Stimulated activated CD4-positive, alpha-beta T cell treated with anti-CD3 and anti-CD28 coated beads, Interleukin-12 subunit alpha, Interleukin-12 subunit beta, amount 100 ng/mL, for 24 hours (primary cell): ENCODE data around the gene ASGR2.
"Not testable (repeated sequence)": the region's sequence is repeated elsewhere in the genome, so short reads cannot be mapped to it uniquely, and the experiment has no call there.

Source experiments
- DNase-seq, 2 experiments: peaks; one replicate each; pipeline ENCODE4 v3.0.0-alpha.2; 2020; ENCODE audit warnings: low read depth in 2 of 2

ASGR2 gene

DNA sequence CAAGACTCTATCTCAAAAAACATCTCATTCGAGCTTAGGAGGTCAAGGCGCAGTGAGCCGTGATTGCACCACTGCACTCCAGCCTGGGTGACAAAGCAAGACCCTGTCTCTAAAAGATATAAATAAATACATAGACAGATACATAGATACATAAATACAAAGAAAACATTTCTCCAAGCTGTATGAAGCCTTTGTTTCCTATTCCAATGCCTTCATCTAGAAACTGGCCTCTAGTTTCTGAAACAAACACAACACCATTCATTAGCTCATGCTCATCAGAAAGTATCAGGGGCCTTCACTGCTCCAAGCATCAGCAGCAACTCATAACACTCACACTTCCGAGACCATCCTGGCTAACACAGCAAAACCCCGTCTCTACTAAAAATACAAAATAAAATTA, 10.3 kb upstream of the ASGR2 start:
- DNase-seq: no peak

DNA sequence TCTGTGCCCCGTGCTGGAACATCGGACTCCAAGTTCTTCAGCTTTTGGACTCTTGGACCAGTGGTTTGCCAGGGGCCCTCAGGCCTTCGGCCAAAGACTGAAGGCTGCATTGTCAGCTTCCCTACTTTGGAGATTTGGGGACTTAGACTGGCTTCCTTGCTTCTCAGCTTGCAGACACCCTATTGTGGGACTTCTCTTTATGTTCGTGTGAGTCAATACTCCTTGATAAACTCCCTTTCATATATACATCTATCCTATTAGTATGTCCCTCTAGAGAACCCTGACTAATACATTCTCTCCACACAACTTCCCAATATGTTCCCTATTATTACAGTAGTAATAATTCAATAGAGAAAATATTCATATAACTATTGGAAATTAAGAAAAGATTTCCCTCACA, 9.2 kb upstream of the ASGR2 start:
- no peak for DNase-seq

DNA sequence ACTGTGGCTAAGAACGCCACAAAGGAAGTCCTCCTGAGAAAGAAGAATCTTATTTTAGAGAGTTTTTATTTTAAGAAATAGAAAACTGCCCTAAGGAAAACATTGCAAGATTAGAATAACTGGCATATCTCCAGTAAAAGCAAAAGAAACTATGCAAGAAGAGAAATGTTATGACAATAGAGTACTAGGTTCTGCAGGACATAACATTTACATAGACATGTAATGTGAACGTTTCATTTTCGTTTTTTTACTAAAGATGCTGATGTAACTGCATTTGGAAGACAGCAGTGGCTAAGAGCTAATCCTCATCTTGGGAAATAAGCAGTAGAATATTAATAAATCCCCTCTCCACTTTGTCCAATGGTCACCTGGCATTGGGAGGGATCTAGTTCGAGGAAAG, 7.8 kb upstream of the ASGR2 start:
- no peak for DNase-seq

DNA sequence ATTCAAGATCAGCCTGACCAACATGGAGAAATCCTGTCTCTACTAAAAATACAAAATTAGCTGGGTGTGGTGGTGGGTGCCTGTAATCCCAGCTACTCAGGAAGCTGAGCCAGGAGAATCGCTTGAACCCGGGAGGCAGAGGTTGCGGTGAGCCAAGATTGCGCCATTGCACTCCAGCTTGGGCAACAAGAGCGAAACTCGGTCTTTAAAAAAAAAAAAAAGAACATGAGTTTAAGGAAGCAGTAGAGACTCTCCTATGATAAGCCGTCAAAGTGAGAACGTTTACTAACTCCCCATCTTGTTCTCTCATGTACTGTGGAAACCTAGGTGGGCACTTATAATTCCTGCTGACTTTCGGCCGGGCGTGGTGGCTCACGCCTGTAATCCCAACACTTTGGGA, 6.0 kb upstream of the ASGR2 start:
- DNase-seq: not testable (repeated sequence)

DNA sequence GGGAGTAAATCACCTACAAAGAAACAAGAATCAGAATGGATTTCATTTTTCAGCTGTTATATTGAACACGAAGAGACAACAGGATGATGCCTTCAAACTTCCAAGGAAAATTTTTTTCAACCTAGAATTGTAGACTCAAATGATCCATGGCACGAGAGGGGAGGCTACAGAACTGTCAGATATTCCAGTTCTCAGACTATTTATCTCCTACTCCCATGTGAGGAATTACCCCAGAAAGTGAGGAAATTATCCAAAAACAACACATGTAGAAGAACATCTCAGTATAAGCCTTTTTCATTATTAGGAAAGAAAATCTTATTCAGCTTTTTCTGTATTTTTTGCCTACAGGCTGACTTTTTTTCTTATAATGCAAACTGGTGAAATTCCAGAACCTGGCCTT, 5.5 kb upstream of the ASGR2 start:
- no peak for DNase-seq

DNA sequence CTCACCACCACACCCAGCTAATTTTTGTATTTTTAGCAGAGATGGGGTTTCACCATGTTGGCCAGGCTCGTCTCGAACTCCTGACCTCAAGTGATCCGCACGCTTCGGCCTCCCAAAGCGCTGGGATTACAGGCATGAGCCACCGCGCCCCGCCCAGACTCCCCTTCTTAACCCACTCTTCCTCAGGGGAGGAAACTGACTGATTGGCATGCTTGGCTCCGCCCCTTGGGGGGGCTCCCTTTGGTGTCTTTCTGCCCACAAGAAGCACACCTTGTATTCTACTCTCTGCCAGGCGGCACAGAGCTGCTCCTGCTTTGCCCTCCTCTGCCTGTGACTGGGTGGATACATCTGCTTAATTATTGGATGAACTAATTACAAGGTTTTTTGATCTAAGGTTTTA, 4.7 kb upstream of the ASGR2 start:
- no peak for DNase-seq

DNA sequence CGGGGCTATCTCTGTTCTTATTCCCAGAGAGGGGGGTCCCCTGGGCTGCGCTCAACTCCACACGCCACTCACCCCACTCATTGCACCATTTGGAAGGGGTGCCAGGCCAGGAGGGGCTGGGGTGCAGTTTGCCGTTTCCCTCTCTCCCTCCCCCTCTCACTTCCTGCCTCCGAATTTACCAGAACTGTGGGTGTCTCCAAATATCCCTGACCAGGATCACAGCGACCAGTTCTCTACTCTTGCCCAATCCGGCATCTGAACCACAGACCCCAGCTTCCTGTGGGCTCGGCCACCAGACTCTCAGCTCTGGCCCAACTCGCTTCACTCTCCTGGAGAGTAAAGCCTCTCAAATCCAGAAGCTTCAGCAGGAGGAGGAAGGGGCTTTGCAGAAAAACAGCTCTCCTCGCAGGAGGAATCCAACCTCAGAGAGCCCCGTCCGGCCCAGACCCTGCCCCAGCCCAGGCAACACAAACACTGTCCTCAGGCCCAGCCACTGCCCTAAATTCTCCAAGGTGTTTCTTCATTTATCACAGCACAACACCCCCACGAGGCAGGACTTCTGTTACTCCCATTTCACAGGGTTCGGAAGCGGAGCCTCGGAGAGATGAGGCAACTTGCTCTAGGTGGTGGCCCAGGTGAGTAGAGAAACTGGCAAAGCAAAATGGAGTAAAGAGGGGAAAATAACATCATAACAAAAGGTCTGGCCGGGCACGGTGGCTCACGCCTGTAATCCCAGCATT, 423 bp upstream of the ASGR2 start:
- no peak for DNase-seq

DNA sequence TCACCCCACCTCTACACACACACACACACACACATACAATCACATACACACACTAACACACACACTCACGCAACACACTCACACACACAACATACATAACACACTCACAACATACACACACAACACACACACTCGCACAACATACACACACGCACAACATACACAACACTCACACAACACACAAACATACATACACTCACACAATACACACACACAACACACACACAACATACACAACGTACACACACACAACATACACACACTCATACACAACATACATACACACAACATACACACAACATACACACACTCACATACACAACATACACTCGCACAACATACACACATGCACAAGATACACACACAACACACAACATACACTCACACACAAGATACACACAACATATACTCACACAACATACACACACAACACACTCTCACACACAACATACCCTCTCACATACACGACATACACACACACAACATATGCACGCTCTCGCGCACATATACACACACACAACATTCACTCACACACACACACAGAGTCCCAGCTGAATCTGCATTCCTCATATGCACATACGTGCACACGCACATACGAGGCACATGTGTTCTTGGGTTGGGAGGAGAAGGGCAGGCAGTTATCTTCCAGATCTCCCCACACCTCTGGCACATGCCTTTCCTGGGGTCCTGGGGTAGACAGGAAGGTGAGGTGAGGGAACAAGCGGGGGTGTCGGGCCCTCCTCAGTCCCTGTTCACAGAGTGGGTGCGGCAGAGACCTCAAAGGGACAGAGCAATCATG, 1.1 kb downstream of the ASGR2 start:
- no peak for DNase-seq

DNA sequence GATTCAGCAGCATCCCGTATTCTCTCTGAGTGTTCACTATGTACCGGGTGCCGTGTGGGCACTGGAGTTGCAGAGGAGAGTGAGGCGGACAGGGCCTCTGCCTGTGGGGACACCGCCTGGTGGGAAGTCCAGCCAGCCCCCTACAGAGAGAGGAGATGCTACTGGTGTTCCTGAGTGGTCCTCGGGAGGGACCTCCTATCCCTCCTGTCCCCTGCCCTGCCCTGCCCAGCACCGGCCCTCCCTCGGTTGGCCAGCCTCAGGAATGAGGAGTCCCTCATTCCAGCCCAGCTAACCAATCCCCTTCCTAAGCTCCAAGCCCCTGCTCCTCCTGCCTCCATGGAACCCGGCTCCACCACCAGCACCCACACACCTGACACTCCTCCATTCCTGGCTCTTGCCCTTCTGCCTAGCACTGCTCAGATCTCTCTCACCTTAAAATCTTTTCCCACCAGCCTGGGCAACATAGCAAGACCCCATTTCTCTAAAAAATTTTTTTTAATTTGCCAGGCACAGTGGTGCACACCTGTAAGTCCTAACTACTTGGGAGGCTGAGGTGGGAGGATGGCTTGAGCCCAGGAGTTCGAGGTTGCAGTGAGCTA, 2.0 kb downstream of the ASGR2 start:
- no peak for DNase-seq

DNA sequence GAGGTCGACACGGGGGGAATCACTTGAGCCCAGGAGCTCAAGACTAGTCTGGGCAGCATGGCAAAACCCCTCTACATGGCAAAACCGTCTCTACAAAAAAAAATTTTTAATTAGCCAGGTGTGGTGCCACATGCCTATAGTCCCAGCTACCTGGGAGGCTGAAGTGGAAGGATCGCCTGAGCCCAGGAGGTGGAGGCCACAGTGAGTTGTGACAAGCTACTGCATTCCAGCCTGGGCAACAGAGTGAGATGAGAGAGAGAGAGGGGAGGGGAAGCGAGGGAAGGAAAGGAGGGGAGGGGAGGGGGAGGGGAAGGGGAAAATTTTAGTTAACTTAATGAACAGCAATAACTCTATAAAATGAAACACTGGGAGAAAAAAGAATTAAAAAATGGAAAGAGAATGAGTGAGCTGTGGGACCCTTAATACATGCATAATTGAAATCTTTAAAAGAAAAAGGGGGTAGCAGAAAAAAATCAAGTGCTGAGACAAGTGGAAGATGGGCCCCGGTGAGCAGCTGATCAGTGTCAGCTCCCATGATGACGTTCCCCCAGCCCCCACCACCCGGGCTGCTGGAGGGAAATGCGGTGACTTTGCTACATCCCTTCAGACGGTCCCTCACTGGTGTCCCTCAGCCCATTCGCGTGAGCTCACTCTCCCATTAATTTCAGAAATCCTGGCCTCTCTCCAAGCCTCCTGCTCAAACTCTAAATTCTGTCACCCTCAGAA, 2.7 kb downstream of the ASGR2 start:
- DNase-seq: no peak

DNA sequence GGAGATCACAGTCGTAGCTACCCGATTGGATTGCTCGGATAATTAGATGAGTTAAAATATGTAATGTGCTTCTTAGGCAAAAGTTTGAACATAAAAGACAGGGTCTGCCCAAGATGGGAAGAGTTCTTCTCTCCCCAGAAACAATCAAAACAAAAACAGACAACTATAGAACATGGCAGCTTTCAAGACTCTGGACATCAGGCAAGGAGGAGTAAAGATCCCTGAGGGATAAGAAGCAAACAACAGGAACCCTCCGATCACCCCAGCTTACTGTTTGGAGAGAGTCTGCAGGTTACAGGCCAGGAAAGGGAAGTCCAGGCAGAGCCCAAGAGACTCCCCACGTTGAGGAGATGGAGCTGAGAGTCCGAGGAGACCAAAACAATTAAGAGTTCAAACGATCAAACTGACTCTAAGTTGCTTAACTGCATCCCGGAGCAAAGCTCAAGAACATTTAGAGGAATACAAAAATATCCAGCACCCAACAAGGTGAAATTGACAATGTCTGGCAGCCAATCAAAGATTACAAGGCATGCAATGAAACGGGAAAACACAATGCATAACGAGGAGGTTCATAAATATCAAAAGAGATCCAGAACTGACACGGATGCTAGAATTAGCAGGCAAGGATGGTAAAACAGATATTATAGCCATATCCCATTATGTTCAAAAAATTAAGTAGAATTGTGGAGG, 3.9 kb downstream of the ASGR2 start:
- DNase-seq: no peak

DNA sequence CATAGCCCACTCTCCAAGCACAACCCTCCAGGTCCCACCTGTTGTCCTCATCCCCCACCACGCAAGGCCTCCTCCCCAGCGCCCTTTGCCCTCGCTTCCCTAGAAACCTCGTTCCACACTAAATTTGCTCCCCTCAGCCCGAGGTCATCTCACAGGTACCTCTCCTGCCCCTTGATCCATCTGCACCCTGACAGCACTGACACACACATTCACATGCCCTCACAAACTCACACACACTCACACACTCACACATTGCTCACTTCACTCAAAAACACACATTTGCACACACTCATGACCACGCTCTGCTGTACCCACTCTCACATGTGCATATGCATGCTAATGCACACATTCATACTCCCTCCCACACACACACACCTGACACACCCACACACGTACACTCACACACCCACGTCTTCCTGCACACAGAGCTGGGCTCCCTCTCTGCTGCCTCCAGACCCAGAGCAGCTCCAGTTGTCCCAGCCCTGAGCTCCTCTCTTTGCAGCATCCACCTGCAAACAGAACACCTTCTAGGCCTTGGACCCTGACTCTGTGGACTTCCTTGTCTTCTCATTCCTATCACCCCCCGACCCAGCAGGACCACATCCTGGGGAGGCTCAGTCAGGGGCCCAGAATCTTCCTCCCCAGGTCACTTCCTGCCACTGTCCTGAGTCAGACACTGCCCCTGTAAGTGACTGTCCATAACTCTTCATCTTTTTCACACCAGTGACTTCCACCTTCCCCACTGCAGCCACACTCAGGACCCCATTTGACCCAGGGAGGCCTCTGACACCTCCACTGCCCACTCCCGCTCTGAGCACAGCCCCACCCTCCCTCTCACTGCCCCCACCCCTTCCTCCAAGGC, 4.9 kb downstream of the ASGR2 start:
- no peak for DNase-seq

DNA sequence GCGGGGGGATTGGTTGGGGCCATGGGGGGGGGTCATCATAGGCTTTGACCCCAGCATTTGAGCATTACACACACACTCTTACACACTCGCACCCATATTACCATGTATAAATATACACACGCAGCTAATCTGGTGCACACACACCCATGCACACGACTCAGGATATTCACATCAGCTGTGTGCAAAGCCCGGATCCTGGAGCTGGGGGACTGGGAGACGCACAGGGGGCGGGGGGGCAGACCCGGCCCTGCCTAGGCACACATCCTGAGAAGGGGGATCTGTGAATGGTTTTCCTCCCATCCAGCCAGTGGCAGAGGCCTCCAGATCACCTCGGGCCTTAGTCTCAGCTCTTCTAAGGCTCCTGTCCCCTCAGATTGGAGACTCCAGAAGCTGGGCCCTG, 5.6 kb downstream of the ASGR2 start:
- no peak for DNase-seq

DNA sequence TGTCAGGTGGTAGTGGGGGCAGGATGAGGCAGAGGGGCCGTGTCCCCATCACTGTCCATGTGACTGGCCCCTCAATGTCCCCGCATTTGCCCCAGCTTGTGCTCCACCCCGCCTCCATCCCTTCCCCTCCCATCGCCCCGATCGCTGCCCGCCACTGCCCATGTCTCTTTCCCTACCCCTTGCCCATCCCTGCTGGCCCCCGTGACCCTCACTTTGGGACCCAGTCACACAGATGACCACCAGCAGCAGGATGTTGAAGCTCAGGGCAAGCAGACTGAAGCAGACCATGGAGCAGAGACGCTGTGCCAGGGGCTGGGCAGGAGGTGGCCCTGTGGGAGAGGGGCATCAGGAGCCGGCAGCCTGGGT, 6.1 kb downstream of the ASGR2 start:
- DNase-seq: no peak

DNA sequence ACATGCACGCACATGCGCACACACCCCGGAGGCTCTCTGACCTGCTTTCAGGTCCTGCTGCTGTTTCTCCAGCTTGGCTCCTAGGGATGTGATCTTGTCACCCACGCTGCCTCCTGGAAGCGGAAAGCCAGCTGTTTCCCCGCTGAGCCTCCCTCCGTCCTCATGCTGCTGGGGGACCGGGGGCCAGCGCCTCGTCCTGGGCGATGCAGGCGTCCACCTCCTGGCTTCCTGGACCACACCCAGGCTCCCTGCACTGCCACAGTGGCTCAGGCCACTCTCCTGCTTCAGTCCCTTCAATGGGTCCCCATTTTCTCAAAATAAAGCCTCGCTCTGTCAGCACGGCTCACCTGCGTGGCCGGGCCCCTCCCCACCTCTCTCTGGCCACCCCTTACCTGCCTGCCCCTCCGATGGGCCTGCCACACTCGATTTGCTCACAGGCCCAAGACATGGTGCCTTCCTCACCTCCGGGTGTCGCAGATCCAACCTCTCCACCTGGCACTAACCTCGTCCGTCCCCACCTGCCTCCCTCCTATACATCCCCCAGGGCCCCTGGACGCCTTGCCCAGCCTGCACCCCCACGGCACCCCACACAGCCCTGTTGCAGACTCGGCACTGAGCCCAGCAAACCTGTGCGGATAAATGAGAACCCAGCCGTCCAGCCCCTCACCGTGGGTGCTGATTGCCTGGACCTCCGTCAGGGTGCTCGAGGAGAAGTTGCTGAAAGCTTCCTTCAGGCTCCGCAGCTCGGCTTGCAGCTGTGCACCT, 6.6 kb downstream of the ASGR2 start:
- no peak for DNase-seq

DNA sequence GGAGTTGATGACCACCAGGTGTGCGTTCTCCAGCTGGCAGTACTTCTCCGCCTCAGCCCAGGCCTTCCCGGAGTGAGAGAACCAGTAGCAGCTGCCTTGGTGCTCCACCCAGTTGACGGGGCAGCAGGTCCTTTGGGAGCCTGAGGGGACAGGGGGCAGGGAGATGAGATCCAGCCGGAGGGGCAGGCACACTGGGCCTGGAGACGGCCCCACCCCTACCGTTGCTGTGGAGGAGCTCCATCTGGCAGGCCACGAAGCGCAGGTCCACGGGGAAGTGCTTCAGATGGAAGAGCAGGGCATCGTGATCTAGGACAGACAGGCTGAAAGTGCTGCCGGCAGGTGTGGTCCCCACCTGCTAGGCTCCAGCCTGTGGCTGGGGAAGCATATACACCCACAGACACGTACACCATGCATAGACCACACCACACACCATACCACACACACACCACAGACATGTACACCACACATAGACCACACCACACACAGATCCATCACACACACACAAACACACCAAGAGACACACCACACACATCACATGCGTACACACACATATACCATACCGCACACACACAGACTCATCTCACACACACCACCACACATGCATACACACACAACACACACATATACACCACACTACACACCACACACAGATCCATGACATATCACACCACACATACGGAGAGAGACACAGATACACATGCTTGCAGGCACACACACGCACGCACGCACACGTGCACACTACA, 7.4 kb downstream of the ASGR2 start:
- no peak for DNase-seq

DNA sequence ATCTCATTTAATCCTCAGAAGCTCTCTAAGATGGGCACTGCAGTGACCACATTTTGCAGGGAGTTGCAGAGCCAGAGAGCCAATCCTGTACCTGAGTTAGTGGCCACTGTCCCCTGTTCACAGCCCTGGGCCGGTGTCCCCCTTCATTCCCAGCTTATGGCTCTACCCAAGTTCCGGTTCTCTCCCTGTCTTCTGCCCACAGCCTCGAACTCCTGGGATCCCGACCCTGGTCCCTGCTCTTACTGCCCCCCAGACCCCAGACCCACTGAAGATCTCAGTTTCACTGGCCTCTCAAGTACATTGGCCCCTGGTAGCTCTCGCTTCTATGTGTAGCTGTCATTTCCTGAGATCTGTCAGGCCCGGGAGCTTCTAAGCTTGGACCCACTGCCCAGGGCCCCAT, 12.2 kb downstream of the ASGR2 start:
- DNase-seq: no peak

DNA sequence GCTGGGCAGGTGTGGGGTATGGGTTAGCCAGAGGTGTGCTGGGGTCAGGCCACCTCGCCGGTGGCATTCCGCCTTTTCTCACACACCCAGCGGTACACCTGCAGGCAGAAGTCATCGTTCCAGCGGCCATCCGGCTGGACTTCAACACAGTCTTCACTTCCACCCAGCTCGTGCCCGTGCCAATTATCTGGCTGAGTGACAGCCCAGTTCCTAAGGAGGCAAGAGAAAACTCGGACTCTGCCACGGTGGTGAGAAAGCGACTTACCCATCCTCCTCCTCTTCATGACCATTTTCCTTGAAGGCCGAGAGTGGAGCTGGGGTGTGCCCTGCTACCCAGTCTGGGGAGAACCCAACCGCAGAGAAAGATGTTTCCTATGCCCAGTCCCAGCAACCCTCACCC, 13.1 kb downstream of the ASGR2 start:
- no peak for DNase-seq

DNA sequence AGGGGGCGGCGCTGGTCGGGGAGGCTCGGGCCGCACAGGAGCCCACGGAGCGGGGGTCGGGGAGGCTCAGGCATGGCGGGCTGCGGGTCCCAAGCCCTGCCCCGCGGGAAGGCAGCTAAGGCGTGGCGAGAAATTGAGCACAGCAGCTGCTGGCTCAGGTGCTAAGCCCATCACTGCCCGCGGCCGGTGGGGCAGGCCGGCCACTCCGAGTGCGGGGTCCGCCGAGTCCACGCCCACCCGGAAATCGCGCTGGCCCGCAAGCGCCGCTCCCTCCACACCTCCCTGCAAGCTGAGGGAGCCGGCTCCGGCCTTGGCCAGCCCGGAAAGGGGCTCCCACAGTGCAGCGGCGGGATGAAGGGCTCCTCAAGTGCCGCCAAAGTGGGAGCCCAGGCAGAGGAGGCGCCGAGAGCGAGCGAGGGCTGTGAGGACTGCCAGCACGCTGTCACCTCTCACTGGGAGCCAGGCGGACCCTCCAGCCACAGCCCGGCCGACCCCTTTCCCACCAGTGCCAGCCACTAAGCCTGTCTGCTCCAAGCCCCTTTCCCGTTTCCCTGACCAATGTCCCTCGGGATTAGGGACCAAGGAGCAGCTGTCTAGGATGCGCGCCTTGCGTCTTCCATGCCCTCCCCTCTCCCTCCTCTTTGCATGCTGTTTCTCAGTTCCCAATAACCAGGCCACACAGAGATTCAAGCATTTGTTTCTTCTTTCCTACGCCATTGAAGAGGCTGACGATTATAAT, 13.8 kb downstream of the ASGR2 start:
- DNase-seq: not testable (repeated sequence)
